Esophagus squamous epithelium (tissue), 5 donors: Measurements from ENCODE around the gene CTNND2. TPM values are rescaled to one million over a fixed set of nuclear protein-coding genes. Genes with fewer than 3 reads are reported as not detected.

ENCODE experiments used
- DNase-seq: peaks from one replicate; lab custom pipeline; 2025; lab: John Stamatoyannopoulos, UW
- H3K27ac ChIP-seq, 4 donors: fragments of 200-600 bp; sonication (generic); one replicate each; pipeline ENCODE4 v1.5.1; 2016 to 2019; ENCODE audit warnings: mild to moderate bottlenecking in 1 of 4
- H3K27me3 ChIP-seq, 4 donors: fragments of 200-600 bp; sonication (generic); 1 replicate in 3 of 4; 2 replicates in 1 of 4; pipeline versions ENCODE4 v1.5.1 to v1.6.0; 2017 to 2021; ENCODE audit warnings: antibody characterized with exemption in 1 of 4
- H3K36me3 ChIP-seq, 3 donors: fragments of 200-600 bp; sonication (generic); one replicate each; pipeline ENCODE4 v1.5.1; 2016 to 2019
- H3K4me1 ChIP-seq, 3 donors: fragments of 200-600 bp; sonication (generic); one replicate each; pipeline ENCODE4 v1.5.1; 2017 to 2019
- H3K4me3 ChIP-seq, 4 donors: fragments of 200-600 bp; sonication (generic); 1 replicate in 3 of 4; 2 replicates in 1 of 4; pipeline ENCODE4 v1.5.1; 2016 to 2019; ENCODE audit warnings: mild to moderate bottlenecking in 2 of 4, moderate library complexity in 1 of 4
- H3K9me3 ChIP-seq, 3 donors: fragments of 200-600 bp; sonication (generic); one replicate each; pipeline ENCODE4 v1.5.1; 2016 to 2019
- CTCF ChIP-seq, 6 experiments: fragments of 450-650 bp in 4 of 6; fragments of 200-600 bp in 2 of 6; sonication (generic) in 2 of 6; IDR thresholded peaks; one replicate each; pipeline ENCODE4 v1.5.1; 2016 to 2019; ENCODE audit warnings: antibody characterized with exemption in 6 of 6, mild to moderate bottlenecking in 4 of 6, moderate library complexity in 4 of 6
- POLR2A ChIP-seq, 4 donors: fragments of 450-650 bp; IDR thresholded peaks; one replicate each; pipeline ENCODE4 v1.6.1; 2017; ENCODE audit warnings: antibody characterized with exemption in 4 of 4, mild to moderate bottlenecking in 4 of 4, moderate library complexity in 3 of 4
- WGBS, 2 donors: methylation state at CpG; one replicate each; pipeline ENCODE4 v1.1.5; 2018; 5-methylcytosine and 5-hydroxymethylcytosine counted together
- intact Hi-C: fragments of 100-400 bp; cut with DNase I; formaldehyde crosslinking; loops from one replicate; pipeline ENCODE4 v1.15.0; 2022
- total RNA-seq, 4 donors: library from RNA; depleted of rRNA; stranded (reverse); fragments of >200 nt; gene quantifications; one replicate each; pipeline ENCODE4 v1.1.0, GENCODE V29; 2016
- donor health status: DM: yes; HTN: yes; CAD: no.

CTNND2 gene
- total RNA-seq, 4 donors from 2014 or later, result 0.38 to 0.50 TPM; not detected in 2

- intact Hi-C loops, result no loop called here
- 32 to 40% methylated on average over 5 of the region's 5 CpGs for WGBS, 2 donors
- Histone ChIP-seq H3K27me3 (no peaks in the 10 kb centered on the region), H3K9me3 (no peaks in the 10 kb centered on the region), H3K4me3 (no peak overlapping the region), H3K27ac (no peak overlapping the region), H3K4me1 (peaks cover 0 to 6% (median 0%) of the 10 kb centered on the region in 3 donors), H3K36me3 (no peaks in the 10 kb centered on the region)
- DNase-seq, result no peak
- peak in 3 of 6 experiments; percentile 13 to 52 (median 25) for TF ChIP-seq CTCF (IDR thresholded peaks at IDR 0.05)
- no peak for TF ChIP-seq POLR2A (IDR thresholded peaks at IDR 0.05)
Observed at GRCh38 chr5:11719888-11720481, 184.3 kb downstream of the CTNND2 start.

GRCh38 chr5:11715461-11716196 lies 188.6 kb downstream of the CTNND2 start:
- 82 to 86% methylated on average over 6 of the region's 6 CpGs for WGBS, 2 donors
- H3K4me1 ChIP-seq, result no peaks in the 10 kb centered on the region
- no peak overlapping the region for H3K4me3 ChIP-seq
- H3K27me3 ChIP-seq, result no peaks in the 10 kb centered on the region
- intact Hi-C loops, result no loop called here
- H3K27ac ChIP-seq, result no peak overlapping the region
- no peak for TF ChIP-seq POLR2A (IDR thresholded peaks at IDR 0.05)
- TF ChIP-seq CTCF (IDR thresholded peaks at IDR 0.05), result no peak
- no peak for DNase-seq
- H3K9me3 ChIP-seq, result no peaks in the 10 kb centered on the region
- H3K36me3 ChIP-seq, result no peaks in the 10 kb centered on the region

GRCh38 chr5:11711932-11712331 lies 192.3 kb downstream of the CTNND2 start:
- H3K9me3 ChIP-seq, result no peaks in the 10 kb centered on the region
- intact Hi-C loops, result no loop called here
- H3K4me3 ChIP-seq, result no peak overlapping the region
- no peaks in the 10 kb centered on the region for H3K27me3 ChIP-seq
- 42% methylated on average over 1 of the region's 1 CpG for WGBS, 2 donors
- H3K27ac ChIP-seq, result no peak overlapping the region
- H3K36me3 ChIP-seq, result no peaks in the 10 kb centered on the region
- DNase-seq, result no peak
- H3K4me1 ChIP-seq, result no peaks in the 10 kb centered on the region
- no peak for TF ChIP-seq POLR2A (IDR thresholded peaks at IDR 0.05)
- TF ChIP-seq CTCF (IDR thresholded peaks at IDR 0.05), result no peak

GRCh38 chr5:11709021-11709420 lies 195.2 kb downstream of the CTNND2 start:
- no peak for TF ChIP-seq CTCF (IDR thresholded peaks at IDR 0.05)
- no peak for TF ChIP-seq POLR2A (IDR thresholded peaks at IDR 0.05)
- no peaks in the 10 kb centered on the region for H3K4me1 ChIP-seq
- H3K9me3 ChIP-seq, result no peaks in the 10 kb centered on the region
- no peak for DNase-seq
- 59 to 62% methylated on average over 4 of the region's 4 CpGs for whole genome bisulfite sequencing, 2 donors
- H3K4me3 ChIP-seq, result no peak overlapping the region
- intact Hi-C loops, result no loop called here
- no peak overlapping the region for H3K27ac ChIP-seq
- H3K27me3 ChIP-seq, result no peaks in the 10 kb centered on the region
- no peaks in the 10 kb centered on the region for H3K36me3 ChIP-seq

- intact Hi-C loops, result no loop called here
Observed at GRCh38 chr5:11704916-11705315, 199.3 kb downstream of the CTNND2 start.

More at GRCh38 chr5:11704916-11705315, 199.3 kb downstream of the CTNND2 start:
- Histone ChIP-seq H3K27me3 (no peaks in the 10 kb centered on the region), H3K4me1 (no peaks in the 10 kb centered on the region), H3K9me3 (no peaks in the 10 kb centered on the region), H3K4me3 (no peak overlapping the region), H3K36me3 (no peaks in the 10 kb centered on the region), H3K27ac (no peak overlapping the region)
- DNase-seq, result no peak
- 83 to 88% methylated on average over 1 of the region's 1 CpG for WGBS, 2 donors
- no peak for TF ChIP-seq CTCF (IDR thresholded peaks at IDR 0.05)
- no peak for TF ChIP-seq POLR2A (IDR thresholded peaks at IDR 0.05)
